GM20000 (cell line): ENCODE results near the gene KRTAP12-4.

Source experiments
- DNase-seq: peaks from one replicate; pipeline ENCODE4 v3.0.0; 2012; ENCODE audit warnings: low spot score
- TF ChIP-seq, protein P1 (sequence below): IDR thresholded peaks from 2 replicates; pipeline ENCODE4 v1.5.1; 2012; ENCODE audit warnings: mild to moderate bottlenecking, control low read depth; ENCODE audit errors: extremely low read depth, missing control alignments

KRTAP12-4 gene

DNA sequence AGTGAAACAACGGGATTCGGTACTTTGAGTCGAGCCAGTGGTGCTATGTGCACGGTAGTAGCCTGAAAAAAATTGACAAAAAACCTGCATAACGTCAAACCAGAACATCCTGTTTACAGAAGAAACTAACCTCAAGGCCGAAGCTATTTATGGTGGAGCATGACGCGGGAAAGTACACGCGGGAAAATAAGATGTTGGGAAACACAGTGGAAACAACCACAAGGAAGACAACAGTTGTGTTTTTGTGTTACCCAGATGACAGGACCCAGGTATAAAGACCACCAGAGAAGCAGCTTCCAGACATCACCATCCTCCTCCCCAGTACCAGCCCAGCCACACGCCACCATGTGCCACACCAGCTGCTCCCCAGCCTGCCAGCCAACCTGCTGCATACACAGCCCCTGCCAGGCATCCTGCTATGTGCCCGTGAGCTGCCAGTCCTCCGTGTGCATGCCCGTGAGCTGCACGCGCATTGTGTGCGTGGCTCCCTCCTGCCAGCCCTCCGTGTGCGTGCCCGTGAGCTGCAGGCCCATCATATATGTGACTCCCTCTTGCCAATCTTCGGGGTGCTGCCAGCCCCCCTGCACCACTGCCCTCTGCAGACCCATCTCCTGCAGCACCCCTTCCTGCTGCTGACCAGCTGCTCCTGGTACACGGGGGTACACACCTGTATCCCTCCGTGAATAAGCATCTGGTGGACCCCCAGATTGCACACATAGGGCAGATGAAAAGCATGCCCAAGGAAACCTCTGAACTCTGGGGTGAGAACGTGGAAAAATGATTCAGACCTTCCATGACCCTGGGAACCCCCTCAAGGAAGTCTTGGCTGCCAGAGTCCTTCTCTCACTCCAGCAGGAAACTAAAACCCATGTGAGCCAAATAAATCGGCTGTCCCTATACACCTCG is 3.4 kb upstream of the KRTAP12-4 start, which contains the start of gene KRTAP12-3:
Gene KRTAP12-3, plus strand, starts transcription at position 298 of the 906 bp plus-strand sequence. Its CDS starts 48 bp downstream, at position 346.
- TF ChIP-seq, protein P1, sequence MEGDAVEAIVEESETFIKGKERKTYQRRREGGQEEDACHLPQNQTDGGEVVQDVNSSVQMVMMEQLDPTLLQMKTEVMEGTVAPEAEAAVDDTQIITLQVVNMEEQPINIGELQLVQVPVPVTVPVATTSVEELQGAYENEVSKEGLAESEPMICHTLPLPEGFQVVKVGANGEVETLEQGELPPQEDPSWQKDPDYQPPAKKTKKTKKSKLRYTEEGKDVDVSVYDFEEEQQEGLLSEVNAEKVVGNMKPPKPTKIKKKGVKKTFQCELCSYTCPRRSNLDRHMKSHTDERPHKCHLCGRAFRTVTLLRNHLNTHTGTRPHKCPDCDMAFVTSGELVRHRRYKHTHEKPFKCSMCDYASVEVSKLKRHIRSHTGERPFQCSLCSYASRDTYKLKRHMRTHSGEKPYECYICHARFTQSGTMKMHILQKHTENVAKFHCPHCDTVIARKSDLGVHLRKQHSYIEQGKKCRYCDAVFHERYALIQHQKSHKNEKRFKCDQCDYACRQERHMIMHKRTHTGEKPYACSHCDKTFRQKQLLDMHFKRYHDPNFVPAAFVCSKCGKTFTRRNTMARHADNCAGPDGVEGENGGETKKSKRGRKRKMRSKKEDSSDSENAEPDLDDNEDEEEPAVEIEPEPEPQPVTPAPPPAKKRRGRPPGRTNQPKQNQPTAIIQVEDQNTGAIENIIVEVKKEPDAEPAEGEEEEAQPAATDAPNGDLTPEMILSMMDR, result no peak

DNA sequence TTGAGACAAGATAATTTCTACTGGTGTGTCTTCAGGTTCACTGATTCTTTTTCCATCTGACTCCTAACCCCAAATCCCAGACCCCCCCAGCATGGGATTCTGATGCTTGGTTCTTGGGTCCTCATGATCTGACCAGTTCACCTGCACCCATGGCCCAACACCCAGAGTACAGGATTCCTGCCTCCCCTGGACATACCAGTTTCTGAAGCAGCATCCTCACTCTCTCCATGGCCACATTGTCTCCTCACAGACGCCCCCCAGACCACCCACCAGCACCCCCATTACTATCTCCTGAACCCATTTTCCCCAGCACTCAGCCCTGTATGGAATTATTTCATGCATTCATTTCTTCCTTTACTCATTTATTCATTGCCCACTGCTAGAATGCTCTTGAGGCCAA is 2.4 kb upstream of the KRTAP12-4 start:
- TF ChIP-seq, protein P1, result no peak
- no peak for DNase-seq

More for the DNA sequence above, 3.4 kb upstream of the KRTAP12-4 start, which contains the start of gene KRTAP12-3:
- DNase-seq, result no peak

DNA sequence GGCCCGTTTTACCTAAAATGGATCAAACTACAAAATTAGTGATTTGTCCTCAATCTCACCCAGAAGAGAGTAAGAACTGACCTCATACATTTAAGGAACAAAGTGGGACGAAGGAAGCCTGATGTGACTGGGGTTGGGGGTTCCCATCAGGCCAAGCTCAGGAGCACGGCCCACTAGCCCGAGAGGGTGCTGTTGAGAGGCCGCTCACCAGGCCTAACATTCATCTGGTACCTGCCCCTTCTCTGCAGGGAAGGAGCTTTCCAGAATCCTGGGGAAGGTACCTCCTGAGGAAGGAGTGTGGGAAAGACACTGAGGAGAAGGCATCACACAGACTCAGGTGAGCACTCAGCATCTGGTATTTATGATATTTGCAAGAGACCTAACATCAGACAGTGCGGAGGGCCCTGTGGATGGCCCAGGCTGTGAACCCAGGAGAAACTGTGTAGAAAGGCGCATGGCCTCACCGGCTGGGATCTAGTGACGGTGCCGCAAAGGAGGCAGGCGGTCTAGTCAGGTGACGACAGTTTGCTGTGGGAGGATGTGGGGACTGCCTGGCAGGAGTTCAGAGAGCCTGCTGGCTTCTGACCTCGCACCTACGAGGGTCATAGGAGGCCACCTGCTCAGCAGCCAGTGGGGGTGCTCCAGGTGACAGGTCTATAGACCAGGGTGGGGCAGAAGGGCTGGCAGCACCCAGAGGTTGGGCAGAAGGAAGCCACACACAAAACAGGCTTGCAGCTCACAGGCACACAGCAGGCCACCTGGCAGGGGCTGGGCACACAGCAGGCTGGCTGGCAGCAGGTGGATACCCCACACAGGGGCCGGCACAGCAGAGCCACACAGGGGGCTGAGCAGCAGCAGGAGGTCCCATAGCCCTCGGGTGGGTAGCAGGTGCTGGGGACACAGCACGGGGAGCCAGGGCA is 543 bp downstream of the KRTAP12-4 start:
- TF ChIP-seq, protein P1, result no peak
- DNase-seq, result no peak

DNA sequence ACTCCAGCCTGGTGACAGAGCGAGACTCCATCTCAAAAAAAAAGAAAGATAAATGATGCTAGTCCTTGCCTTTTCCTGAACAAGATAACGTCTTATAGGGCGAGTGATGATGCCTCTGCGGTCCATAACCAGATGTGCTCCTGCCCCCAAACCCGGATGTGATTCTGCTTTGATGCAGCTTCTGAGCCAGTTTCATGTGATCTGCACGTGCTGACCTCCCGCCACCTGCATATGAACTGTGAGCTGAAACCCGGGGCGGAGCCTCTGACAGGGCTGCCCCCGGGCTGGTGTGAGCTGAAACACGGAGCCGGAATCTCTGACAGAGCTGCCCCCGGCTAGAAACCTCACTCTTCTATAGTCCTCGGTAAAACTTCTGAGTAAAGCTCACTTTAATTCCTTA is 1.3 kb downstream of the KRTAP12-4 start:
- TF ChIP-seq, protein P1, result no peak
- DNase-seq, result no peak

DNA sequence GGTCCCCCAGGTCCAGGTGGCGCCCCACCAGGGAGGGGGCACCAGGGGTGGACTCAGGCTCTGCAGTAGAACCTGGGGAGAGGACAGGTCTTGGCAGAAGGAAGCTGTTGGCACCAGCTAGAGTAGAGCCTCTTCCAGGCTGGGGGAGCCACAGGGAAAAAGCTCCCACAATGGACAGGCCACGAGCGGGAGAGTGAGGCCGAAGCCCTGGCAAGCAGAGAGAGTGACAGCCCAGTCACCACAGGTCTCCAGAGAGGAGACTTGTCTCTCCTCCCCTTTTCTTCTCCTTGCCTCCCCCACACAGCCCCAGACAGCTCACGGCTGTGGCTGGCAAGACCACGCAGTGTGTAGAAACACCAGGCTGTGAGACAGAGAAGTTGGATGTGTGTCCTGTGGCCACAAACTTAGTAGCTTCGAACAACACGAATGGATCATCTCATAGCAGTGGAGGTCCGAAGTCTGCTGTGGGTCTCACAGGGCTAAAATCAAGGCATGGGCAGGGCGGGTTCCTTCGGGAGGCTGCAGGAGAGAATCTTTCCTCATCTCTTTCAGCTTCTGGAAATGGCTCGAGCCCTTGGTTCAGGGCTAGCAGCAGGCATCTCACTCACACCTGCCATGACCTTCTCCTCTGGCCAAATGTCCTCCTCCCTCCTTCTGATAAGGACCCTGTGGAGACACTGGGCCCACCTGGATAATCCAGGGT is 3.3 kb downstream of the KRTAP12-4 start:
- no peak for DNase-seq
- TF ChIP-seq, protein P1, result no peak

DNA sequence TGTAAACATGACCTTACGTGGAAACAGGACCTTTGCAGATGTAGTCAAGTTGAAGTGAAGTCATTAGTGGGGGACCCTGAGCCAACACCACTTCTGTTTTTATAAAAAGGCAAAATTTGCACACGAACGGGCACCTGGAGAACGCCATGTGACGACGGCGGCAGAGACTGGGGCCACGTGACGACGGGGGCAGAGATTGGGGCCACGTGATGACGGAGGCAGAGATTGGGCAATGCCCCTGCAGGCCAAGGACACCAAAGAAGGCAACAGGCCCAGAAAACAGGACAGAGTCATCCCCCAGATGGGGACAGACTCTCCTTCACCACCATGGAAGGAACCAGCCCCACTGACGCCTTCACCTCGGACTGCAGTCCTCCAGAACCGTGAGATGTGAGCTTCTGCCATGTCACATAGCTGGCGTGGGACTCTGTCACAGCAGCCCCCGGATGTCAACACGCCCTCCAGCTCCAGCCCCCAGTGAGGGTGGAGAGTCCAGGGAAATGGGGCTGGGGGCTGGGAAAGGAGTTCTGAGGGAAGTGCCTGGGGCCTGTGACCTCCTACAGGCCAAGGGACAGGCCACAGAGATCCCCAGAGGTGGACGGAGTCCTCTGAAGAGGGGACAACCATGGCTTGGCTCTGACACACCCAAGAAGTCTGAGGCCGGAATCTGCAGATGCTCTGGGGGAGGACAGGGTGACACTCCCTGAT is 4.0 kb downstream of the KRTAP12-4 start:
- no peak for DNase-seq
- TF ChIP-seq, protein P1, result no peak
